Chondrocyte (in vitro differentiated cells): Measurements from ENCODE around the gene TEX44. TPM values are rescaled to one million over a fixed set of nuclear protein-coding genes. Genes with fewer than 3 reads are reported as not detected.
A peak's percentile ranks its signal among the peaks of the same experiment; 100 is the strongest.

Experiments used
- DNase-seq: peaks from one replicate; pipeline ENCODE4 v3.0.0; 2021; ENCODE audit warnings: mixed read lengths, low spot score
- H3K27ac Mint-ChIP-seq: one replicate; pipeline ENCODE4 v1.8.0; 2021; ENCODE audit warnings: mild to moderate bottlenecking, moderate library complexity, mixed read lengths; ENCODE audit not compliant: unreplicated experiment
- H3K27me3 Mint-ChIP-seq: 2 replicates; pipeline ENCODE4 v1.8.0; 2021; ENCODE audit warnings: low read depth, mixed read lengths
- H3K36me3 Mint-ChIP-seq: 2 replicates; pipeline ENCODE4 v1.8.0; 2021; ENCODE audit warnings: low read depth, mixed read lengths
- H3K4me1 Mint-ChIP-seq: 2 replicates; pipeline ENCODE4 v1.8.0; 2021; ENCODE audit warnings: low read depth, mild to moderate bottlenecking, mixed read lengths
- H3K4me3 Mint-ChIP-seq: one replicate; pipeline ENCODE4 v1.8.0; 2021; ENCODE audit warnings: mild to moderate bottlenecking, moderate library complexity, mixed read lengths; ENCODE audit not compliant: unreplicated experiment
- H3K9me3 Mint-ChIP-seq: 2 replicates; pipeline ENCODE4 v1.8.0; 2021; ENCODE audit warnings: low read depth, mixed read lengths
- total RNA-seq: library from RNA; stranded (reverse); gene quantifications from 3 replicates; pipeline ENCODE4 v1.2.1, GENCODE V29; 2021
- TF ChIP-seq, protein P1 (sequence below): fragments of 200-600 bp; sonication (generic); IDR thresholded peaks from 2 replicates; pipeline ENCODE4 v1.5.0; 2021; ENCODE audit warnings: antibody characterized with exemption, mild to moderate bottlenecking, moderate library complexity

TEX44 gene
- total RNA-seq, 1 donor from 2014 or later, result not detected

DNA sequence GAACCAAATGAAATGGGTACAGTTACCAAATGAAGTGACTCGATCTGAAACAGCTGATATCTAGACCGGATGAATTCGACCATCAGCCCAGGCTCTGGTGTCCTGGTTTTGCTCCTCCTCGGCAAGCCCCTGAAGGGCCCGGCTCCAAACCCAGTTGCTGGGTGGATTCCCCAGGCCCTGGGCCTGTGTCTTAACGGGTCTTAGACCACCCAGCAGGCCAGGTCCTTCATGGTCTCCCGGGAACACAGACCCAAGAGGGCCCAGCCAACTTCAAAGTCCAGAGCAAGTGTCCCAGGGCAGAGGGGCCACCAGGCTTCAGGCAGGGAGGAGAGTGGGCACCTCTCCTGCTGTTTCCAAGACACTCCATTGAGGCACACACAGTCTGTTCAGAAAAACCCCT is 35.7 kb upstream of the TEX44 start:
- Mint-ChIP-seq H3K27me3 (no peaks in the 10 kb centered on the region), H3K4me3 (no peak overlapping the region), H3K27ac (no peak overlapping the region), H3K4me1 (peaks cover 8% of the 10 kb centered on the region), H3K36me3 (peaks cover 7% of the 10 kb centered on the region), H3K9me3 (peaks cover 12% of the 10 kb centered on the region)
- no peak for DNase-seq
- TF ChIP-seq, protein P1, sequence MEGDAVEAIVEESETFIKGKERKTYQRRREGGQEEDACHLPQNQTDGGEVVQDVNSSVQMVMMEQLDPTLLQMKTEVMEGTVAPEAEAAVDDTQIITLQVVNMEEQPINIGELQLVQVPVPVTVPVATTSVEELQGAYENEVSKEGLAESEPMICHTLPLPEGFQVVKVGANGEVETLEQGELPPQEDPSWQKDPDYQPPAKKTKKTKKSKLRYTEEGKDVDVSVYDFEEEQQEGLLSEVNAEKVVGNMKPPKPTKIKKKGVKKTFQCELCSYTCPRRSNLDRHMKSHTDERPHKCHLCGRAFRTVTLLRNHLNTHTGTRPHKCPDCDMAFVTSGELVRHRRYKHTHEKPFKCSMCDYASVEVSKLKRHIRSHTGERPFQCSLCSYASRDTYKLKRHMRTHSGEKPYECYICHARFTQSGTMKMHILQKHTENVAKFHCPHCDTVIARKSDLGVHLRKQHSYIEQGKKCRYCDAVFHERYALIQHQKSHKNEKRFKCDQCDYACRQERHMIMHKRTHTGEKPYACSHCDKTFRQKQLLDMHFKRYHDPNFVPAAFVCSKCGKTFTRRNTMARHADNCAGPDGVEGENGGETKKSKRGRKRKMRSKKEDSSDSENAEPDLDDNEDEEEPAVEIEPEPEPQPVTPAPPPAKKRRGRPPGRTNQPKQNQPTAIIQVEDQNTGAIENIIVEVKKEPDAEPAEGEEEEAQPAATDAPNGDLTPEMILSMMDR, result no peak

DNA sequence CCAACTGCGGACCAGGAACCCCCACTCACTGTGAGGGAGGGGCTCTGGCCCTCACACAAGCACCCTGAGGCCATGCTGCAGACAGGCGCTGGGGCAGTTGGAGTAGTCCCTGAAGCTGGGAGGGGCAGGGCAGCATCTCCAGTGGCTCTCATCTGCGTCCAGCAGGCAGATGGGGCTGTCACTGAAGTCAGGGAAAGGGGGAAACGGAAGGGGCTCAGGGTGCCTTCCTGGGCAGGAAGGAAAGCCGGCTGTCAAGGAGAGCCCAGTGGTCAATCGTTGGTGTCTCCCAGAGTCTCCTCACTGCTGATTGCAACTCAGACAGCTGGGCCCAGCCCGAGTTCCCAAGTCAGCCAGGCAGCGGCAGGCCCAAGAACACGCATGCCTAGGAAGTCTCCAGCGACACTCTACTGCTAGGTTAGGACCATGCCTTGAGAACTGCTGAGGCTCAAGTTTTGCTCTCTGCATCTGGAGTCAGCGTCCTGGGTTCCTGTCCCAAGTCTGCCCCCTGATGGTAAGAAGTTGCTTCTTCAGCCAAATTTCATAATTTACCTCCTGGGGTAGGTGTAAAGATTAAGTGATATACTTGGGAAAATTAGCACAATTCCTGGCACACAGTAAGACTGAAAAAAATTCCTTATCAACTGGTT is 35.0 kb upstream of the TEX44 start:
- TF ChIP-seq, protein P1, result peak; percentile 85
- Mint-ChIP-seq H3K27me3 (no peaks in the 10 kb centered on the region), H3K27ac (no peak overlapping the region), H3K4me1 (peaks cover 8% of the 10 kb centered on the region), H3K9me3 (peaks cover 11% of the 10 kb centered on the region), H3K36me3 (peaks cover 7% of the 10 kb centered on the region), H3K4me3 (no peak overlapping the region)
- DNase-seq, result no peak

DNA sequence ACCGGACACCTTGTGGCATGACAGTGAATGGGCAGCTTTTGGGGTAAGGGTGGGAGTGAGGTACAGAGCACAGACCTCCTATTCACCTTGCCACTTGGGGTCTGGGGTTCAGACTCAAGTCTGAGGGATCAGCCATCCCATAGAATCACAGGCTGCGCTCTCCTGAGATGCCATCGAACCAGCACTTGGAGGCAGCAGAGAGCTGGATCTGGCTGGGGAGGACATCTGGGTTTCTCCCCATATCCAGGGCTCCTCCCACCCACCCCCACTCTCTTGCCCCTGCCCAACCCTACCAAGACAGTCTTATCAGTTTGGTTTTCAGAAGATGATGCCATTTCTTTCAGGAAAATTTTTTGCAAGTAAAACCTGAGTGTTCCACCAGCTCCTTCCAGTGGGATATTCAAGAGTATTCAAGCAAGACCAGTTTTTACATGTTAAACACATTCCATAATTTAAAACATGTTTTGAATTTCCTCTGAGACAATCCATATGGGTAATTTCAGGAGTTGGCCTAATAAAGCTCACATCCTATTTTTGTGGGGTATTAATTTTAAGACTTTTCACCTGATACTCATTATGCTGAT is 29.2 kb upstream of the TEX44 start:
- H3K27me3 Mint-ChIP-seq, result peaks cover 1% of the 10 kb centered on the region
- no peaks in the 10 kb centered on the region for H3K36me3 Mint-ChIP-seq
- peaks cover 3% of the 10 kb centered on the region for H3K9me3 Mint-ChIP-seq
- peak; percentile 32 for DNase-seq
- no peak overlapping the region for H3K27ac Mint-ChIP-seq
- no peak overlapping the region for H3K4me3 Mint-ChIP-seq
- TF ChIP-seq, protein P1, result peak; percentile 87
- H3K4me1 Mint-ChIP-seq, result no peaks in the 10 kb centered on the region

DNA sequence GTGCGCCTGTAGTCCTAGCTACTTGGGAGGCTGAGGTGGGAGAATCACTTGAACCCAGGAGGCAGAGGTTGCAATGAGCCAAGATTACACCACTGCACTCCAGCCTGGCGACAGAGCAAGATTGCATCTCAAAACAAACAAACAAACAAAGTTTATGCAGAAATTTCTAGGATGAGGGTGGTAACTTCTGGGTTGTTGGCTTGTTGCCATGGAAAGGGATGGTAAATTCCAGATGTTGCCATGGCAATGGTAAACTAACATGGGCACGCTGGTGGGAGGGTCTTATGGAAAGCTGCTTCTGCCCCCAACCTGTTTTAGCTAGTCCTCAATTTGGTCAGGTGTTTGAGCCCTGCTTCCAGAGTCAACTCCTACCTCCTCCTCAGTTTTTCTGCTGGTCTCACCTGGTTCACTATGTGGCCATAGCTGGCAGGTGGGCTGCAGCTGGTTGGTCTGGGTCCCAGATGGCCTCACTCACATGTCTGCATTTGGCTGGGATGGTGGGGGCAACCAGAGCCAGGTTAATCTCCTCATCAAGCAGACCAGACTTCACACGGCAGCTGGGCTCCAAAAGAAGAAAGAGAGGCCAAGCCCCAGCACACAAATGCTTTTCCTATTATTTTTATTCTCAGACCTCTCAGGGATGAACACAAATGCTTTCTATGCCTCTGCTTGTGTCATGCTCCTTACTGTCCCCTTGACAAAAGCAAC is 26.6 kb upstream of the TEX44 start:
- Mint-ChIP-seq H3K4me3 (no peak overlapping the region), H3K27me3 (peaks cover 1% of the 10 kb centered on the region), H3K27ac (no peak overlapping the region), H3K4me1 (no peaks in the 10 kb centered on the region), H3K9me3 (peaks cover 3% of the 10 kb centered on the region), H3K36me3 (no peaks in the 10 kb centered on the region)
- TF ChIP-seq, protein P1, result no peak
- DNase-seq, result peak; percentile 46

DNA sequence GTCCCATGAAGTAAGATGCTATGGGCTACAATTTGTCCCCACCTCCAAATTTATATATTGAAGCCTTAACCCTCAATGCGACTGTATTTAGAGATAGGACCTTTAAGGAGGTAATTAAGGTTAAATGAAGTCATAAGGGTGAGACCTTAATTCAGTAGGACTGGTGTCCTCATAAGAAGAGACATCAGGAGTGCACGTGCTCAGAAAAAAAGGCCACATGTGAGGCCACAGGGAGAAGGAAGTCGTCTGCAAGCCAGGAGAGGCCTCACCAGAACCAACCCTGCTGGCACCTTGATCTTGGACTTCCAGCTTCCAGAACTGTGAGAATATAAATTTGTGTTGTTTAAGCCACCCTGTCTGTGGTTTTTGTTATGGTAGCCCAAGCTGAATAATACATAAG is 25.5 kb upstream of the TEX44 start:
- TF ChIP-seq, protein P1, result no peak
- no peak overlapping the region for H3K27ac Mint-ChIP-seq
- peaks cover 3% of the 10 kb centered on the region for H3K9me3 Mint-ChIP-seq
- peaks cover 1% of the 10 kb centered on the region for H3K27me3 Mint-ChIP-seq
- no peaks in the 10 kb centered on the region for H3K36me3 Mint-ChIP-seq
- no peak for DNase-seq
- H3K4me3 Mint-ChIP-seq, result no peak overlapping the region
- H3K4me1 Mint-ChIP-seq, result no peaks in the 10 kb centered on the region
